ENCODE measurements around the gene KBTBD7.

KBTBD7 gene

DNA sequence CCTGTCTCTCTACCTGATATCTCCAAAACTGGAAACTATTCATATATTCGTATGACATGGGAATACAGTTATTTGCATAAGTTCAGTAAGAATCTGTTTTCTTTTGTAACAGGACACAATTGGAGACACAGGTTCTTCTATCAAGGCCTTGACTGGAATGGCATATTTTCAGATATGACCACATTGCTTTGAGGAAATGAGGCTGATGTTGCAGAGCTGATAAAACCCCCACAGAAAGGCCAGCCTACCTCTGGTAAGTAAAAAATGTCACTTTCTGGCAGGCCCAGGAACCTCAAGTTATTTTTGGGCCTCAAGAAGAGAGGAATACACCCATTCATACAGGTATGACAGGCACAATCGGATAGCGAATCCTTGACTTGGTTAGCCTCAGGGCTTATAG is 32.2 kb downstream of the KBTBD7 start:
- Histone ChIP-seq H3K9me3 (ENCODE audit: control insufficient read depth, insufficient read depth, low read depth, low read length) (no peaks in the 10 kb centered on the region), H3K27ac (ENCODE audit: low read depth, low read length) (no peak overlapping the region), H3K4me1 (ENCODE audit: control insufficient read depth, insufficient read depth, low read length) (peaks cover 41% of the 10 kb centered on the region), H3K9ac (ENCODE audit: low read length) (no peak overlapping the region), H3K27me3 (ENCODE audit: control insufficient read depth, insufficient read depth, low read length) (no peaks in the 10 kb centered on the region), H3K4me3 (ENCODE audit: low read depth, low read length) (no peak overlapping the region), H3K36me3 (ENCODE audit: control insufficient read depth, insufficient read depth, low read length) (no peaks in the 10 kb centered on the region)

DNA sequence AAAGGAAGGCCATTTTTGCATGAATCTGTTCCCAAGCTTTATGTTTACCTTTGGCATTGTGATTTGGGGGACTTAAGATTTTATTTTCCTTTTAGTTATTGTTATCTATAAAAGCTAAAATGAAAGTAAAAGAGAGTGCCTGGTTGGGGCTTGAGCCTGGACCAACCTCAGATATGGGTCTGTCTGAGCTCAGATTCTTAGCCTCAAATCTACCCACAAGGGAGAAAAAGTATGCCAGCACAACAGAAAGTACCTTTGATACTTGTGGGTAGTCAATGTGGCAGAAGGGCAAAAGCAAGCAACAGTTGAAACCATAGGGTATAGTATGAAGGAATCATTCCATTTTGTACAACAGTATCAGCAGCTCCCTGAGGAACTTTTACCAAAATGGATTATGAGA is 35.2 kb downstream of the KBTBD7 start:
- no peak overlapping the region for H3K4me3 ChIP-seq (ENCODE audit: low read depth, low read length)
- H3K9ac ChIP-seq (ENCODE audit: low read length): peak overlapping the region; percentile 22
- no peaks in the 10 kb centered on the region for H3K27me3 ChIP-seq (ENCODE audit: control insufficient read depth, insufficient read depth, low read length)
- H3K36me3 ChIP-seq (ENCODE audit: control insufficient read depth, insufficient read depth, low read length): no peaks in the 10 kb centered on the region
- peak overlapping the region; percentile 82 for H3K27ac ChIP-seq (ENCODE audit: low read depth, low read length)
- H3K9me3 ChIP-seq (ENCODE audit: control insufficient read depth, insufficient read depth, low read depth, low read length): no peaks in the 10 kb centered on the region
- H3K4me1 ChIP-seq (ENCODE audit: control insufficient read depth, insufficient read depth, low read length): peaks cover 50% of the 10 kb centered on the region

DNA sequence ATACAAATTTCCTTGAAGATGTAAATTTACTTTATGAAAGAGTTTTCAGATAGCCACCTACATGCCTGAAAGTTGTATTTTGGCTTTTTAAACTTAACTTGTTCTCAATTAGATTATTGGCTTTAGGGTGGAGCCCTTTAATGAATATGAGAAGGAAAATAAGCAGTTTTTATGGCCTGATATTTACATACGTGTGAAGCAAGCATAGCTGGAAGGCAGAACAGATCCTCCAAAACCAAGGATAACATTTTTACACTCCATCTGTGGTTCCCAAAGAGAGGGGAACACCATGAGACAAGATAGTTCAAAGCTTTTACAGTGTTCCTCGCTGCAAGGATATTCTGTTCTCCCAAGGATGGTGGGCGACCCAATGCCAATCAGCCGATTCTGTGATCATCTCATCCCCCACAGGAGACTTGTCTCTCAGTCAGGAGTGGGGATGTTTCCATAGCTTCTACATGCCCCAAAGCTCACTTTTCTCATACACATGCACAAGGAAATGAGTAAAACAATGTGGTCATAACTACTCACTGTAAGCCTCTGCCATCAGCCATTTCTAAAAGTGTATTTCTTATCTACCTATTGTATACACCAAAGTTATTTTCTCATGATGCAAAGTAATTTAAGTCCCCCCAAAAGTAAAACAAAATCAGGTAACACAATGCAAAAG is 37.2 kb downstream of the KBTBD7 start:
- Histone ChIP-seq H3K4me1 (ENCODE audit: control insufficient read depth, insufficient read depth, low read length) (peaks cover 50% of the 10 kb centered on the region), H3K36me3 (ENCODE audit: control insufficient read depth, insufficient read depth, low read length) (no peaks in the 10 kb centered on the region), H3K4me3 (ENCODE audit: low read depth, low read length) (no peak overlapping the region), H3K27me3 (ENCODE audit: control insufficient read depth, insufficient read depth, low read length) (no peaks in the 10 kb centered on the region), H3K27ac (ENCODE audit: low read depth, low read length) (peak overlapping the region; percentile 82; the same call in 1 of the 2 replicates), H3K9ac (ENCODE audit: low read length) (no peak overlapping the region), H3K9me3 (ENCODE audit: control insufficient read depth, insufficient read depth, low read depth, low read length) (peaks cover 8% of the 10 kb centered on the region)

DNA sequence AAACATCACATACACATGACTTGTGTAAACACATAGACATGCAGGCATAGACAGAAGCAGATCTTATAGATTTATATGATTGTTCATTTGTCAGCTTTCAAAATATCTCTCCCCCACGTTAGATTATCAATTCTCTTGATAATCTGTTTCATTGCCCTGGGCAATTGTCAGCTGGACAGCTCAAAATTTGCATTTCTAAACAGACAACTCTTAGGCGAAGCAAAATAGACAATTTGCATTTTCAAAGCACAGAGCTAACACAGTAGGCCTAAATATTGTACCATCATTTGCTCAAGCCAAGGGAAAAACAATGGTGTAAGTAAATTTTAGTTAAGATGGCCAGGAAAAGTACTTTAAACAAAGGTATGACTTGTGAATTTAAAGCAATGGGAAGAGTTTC is 37.7 kb downstream of the KBTBD7 start:
- H3K27me3 ChIP-seq (ENCODE audit: control insufficient read depth, insufficient read depth, low read length): no peaks in the 10 kb centered on the region
- H3K27ac ChIP-seq (ENCODE audit: low read depth, low read length): peak overlapping the region; percentile 82; the same call in 1 of the 2 replicates
- no peak overlapping the region for H3K4me3 ChIP-seq (ENCODE audit: low read depth, low read length)
- no peak overlapping the region for H3K9ac ChIP-seq (ENCODE audit: low read length)
- peaks cover 48% of the 10 kb centered on the region for H3K4me1 ChIP-seq (ENCODE audit: control insufficient read depth, insufficient read depth, low read length)
- peaks cover 14% of the 10 kb centered on the region for H3K9me3 ChIP-seq (ENCODE audit: control insufficient read depth, insufficient read depth, low read depth, low read length)
- no peaks in the 10 kb centered on the region for H3K36me3 ChIP-seq (ENCODE audit: control insufficient read depth, insufficient read depth, low read length)

DNA sequence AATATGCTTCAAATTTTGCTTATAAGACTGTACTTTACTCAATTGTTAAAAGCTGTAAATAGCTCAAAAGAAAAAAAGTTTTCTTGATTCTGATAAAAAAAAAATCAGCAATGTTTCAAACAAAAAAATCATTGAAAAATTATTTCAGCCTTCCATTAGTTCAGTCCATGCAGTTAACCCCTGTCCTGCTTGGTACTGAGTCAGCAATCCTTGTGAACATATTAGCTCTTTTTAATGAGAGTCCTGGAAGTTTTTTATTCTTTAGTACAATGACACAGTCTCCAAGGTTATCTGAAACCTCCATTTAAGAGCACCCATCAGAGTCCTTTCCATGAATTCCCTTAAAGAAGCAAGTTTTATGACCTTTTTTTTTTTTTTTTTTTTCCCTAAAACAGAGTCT is 40.3 kb downstream of the KBTBD7 start:
- Histone ChIP-seq H3K4me3 (ENCODE audit: low read depth, low read length) (no peak overlapping the region), H3K27me3 (ENCODE audit: control insufficient read depth, insufficient read depth, low read length) (no peaks in the 10 kb centered on the region), H3K9me3 (ENCODE audit: control insufficient read depth, insufficient read depth, low read depth, low read length) (peaks cover 34% of the 10 kb centered on the region), H3K9ac (ENCODE audit: low read length) (no peak overlapping the region), H3K36me3 (ENCODE audit: control insufficient read depth, insufficient read depth, low read length) (peaks cover 8% of the 10 kb centered on the region), H3K27ac (ENCODE audit: low read depth, low read length) (no peak overlapping the region), H3K4me1 (ENCODE audit: control insufficient read depth, insufficient read depth, low read length) (peaks cover 27% of the 10 kb centered on the region)

DNA sequence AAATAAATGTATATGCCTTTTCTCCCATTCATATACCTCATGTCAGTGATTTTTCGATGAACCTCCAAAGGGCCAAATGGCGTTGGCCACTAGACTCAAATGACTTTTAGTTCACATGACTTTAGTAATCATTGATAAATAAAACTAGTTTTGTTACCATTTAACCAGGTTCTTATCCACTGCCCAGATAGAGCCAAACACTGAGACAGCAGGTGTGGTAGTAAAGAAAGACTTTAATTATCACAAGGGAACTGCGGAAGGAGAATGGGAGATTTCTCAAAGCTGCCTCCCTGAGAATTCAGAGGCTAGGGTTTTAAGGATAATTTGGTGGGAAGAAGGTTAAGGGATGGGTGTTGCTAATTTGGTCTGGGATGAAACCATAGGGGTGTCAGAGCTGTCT is 42.4 kb downstream of the KBTBD7 start:
- Histone ChIP-seq H3K4me1 (ENCODE audit: control insufficient read depth, insufficient read depth, low read length) (peaks cover 7% of the 10 kb centered on the region), H3K9me3 (ENCODE audit: control insufficient read depth, insufficient read depth, low read depth, low read length) (peaks cover 53% of the 10 kb centered on the region), H3K27ac (ENCODE audit: low read depth, low read length) (no peak overlapping the region), H3K4me3 (ENCODE audit: low read depth, low read length) (no peak overlapping the region), H3K27me3 (ENCODE audit: control insufficient read depth, insufficient read depth, low read length) (no peaks in the 10 kb centered on the region), H3K36me3 (ENCODE audit: control insufficient read depth, insufficient read depth, low read length) (peaks cover 12% of the 10 kb centered on the region), H3K9ac (ENCODE audit: low read length) (no peak overlapping the region)

DNA sequence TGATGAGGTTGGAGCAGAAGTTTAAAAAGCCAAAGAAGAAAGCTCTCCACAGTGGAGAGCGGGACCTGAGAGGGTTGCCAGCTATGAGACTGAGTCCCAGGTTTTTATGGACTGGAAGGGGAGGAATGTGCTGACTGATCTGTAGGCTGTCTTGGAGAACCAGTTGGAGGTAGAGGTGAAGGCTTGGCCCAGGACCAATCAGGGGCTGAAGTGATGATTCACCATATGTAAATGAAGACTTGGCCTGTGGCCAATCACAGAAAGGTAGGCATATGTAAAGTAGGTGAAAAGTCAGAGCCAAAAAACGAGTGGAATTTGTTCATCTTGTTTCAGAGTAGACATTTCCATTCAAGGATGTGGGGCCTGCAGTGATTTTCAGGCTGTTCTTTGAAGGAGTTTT is 44.3 kb downstream of the KBTBD7 start:
- H3K4me1 ChIP-seq (ENCODE audit: control insufficient read depth, insufficient read depth, low read length): no peaks in the 10 kb centered on the region
- H3K4me3 ChIP-seq (ENCODE audit: low read depth, low read length): no peak overlapping the region
- H3K27ac ChIP-seq (ENCODE audit: low read depth, low read length): no peak overlapping the region
- H3K27me3 ChIP-seq (ENCODE audit: control insufficient read depth, insufficient read depth, low read length): no peaks in the 10 kb centered on the region
- H3K36me3 ChIP-seq (ENCODE audit: control insufficient read depth, insufficient read depth, low read length): peaks cover 16% of the 10 kb centered on the region
- H3K9me3 ChIP-seq (ENCODE audit: control insufficient read depth, insufficient read depth, low read depth, low read length): peaks cover 64% of the 10 kb centered on the region
- H3K9ac ChIP-seq (ENCODE audit: low read length): no peak overlapping the region

DNA sequence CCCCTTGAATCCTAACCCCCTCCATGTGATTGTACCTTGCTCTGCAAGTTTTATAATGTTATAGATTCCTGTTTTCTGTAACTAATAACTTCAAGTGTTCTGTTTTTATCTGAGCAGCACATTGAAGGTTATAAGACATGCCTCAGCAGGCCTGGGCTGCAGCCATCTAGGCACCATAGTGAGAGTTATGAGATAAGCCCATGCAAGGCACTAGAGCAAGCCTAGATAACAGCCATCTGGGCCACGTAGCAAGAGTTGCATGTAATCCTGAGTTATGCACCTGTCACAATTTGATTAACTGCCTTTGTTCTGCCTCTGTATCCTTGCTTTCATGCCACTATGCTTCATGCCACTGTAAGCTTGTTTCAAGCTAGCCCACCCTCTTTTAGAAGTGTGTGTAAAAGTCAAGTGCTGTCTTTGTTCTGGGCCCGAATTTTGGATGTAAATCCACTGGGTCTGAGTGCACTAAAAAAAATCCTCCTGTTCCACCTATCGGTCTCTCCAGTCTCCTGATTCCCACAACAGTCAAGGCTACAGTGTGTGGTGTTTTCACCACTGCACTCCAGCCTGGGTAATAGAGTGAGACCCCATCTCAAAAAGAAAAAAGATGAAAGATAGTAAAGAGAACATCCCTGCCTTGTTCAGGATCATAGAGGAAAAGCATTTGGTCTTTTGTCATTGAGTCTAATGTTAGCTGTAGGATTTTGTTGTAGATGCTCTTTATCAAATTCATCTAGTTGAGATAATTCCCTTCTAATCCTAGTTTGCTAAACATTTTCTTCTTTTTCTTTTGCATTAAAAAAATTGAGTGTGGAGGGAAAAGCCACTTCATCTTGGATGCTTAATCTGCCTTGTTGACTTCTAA is 45.7 kb downstream of the KBTBD7 start:
- H3K9ac ChIP-seq (ENCODE audit: low read length): no peak overlapping the region
- peaks cover 16% of the 10 kb centered on the region for H3K36me3 ChIP-seq (ENCODE audit: control insufficient read depth, insufficient read depth, low read length)
- H3K27ac ChIP-seq (ENCODE audit: low read depth, low read length): no peak overlapping the region
- no peaks in the 10 kb centered on the region for H3K27me3 ChIP-seq (ENCODE audit: control insufficient read depth, insufficient read depth, low read length)
- H3K4me1 ChIP-seq (ENCODE audit: control insufficient read depth, insufficient read depth, low read length): no peaks in the 10 kb centered on the region
- no peak overlapping the region for H3K4me3 ChIP-seq (ENCODE audit: low read depth, low read length)
- peaks cover 67% of the 10 kb centered on the region for H3K9me3 ChIP-seq (ENCODE audit: control insufficient read depth, insufficient read depth, low read depth, low read length)

DNA sequence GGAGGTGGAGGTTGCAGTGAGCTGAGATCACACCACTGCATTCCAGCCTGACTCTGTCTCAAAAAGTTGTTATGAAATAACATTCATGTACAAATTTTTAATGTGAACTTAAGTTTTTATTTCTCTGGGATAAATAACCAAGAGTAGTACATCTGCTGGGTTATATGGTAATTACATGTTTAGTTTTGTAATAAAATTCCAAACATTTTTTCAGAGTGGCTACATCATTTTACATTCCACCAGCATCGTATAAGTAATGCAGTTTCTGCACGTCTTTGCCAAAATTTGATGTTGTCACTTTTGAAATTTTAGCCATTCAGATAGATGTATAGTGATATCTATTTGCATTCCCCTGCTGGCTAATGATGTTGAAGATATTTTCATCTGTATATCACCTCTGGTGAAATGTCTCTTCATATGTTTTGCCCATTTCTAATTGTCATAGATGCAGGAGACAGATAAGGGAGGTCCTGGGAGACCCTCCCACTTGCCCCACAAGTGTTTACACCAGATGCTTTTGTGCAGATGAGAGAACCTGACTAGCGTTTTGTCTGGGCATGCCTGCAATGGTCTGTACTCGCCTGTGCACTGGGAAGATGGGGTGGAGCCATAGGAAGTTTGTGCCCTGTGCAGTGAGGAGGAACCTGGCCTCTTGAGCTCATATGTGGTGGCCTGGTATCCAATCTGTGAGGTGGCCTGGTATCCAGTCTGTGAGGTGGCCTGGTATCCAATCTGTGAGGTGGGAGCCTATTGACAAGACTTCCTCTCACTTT is 49.0 kb downstream of the KBTBD7 start:
- Histone ChIP-seq H3K27ac (ENCODE audit: low read depth, low read length) (no peak overlapping the region), H3K9ac (ENCODE audit: low read length) (no peak overlapping the region), H3K27me3 (ENCODE audit: control insufficient read depth, insufficient read depth, low read length) (no peaks in the 10 kb centered on the region), H3K9me3 (ENCODE audit: control insufficient read depth, insufficient read depth, low read depth, low read length) (peaks cover 45% of the 10 kb centered on the region), H3K4me3 (ENCODE audit: low read depth, low read length) (no peak overlapping the region), H3K4me1 (ENCODE audit: control insufficient read depth, insufficient read depth, low read length) (no peaks in the 10 kb centered on the region), H3K36me3 (ENCODE audit: control insufficient read depth, insufficient read depth, low read length) (peaks cover 14% of the 10 kb centered on the region)

DNA sequence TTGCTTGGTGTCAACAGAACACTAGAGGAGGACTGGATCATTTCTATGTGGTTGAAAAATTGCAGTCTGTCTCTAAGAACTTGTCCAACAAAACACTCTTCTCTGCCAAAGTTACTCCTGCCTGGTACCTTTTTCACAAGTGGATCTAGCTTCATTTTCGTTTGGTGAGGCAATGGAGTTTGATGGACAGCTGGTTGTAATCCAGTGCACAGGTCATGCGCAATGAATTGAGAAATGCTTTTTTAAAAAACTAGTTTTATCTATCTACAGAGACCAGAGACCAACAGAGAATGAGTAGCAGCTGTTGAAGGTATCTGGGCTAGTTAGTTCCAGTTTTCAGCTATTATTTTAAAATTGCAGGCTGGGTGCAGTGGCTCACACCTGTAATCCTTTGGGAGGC is 49.8 kb downstream of the KBTBD7 start:
- Histone ChIP-seq H3K4me1 (ENCODE audit: control insufficient read depth, insufficient read depth, low read length) (no peaks in the 10 kb centered on the region), H3K27ac (ENCODE audit: low read depth, low read length) (no peak overlapping the region), H3K4me3 (ENCODE audit: low read depth, low read length) (no peak overlapping the region), H3K36me3 (ENCODE audit: control insufficient read depth, insufficient read depth, low read length) (peaks cover 10% of the 10 kb centered on the region), H3K9ac (ENCODE audit: low read length) (no peak overlapping the region), H3K27me3 (ENCODE audit: control insufficient read depth, insufficient read depth, low read length) (no peaks in the 10 kb centered on the region), H3K9me3 (ENCODE audit: control insufficient read depth, insufficient read depth, low read depth, low read length) (peaks cover 38% of the 10 kb centered on the region)

Measured in HUES6 (cell line).